ENCODE measurements around the gene CGB1. TPM values are rescaled to one million over a fixed set of nuclear protein-coding genes. Genes with fewer than 3 reads are reported as not detected.

The CGB1 gene
- total and polyA plus RNA-seq, 2 of the 8 experiments (the other 6 are each of a cell fraction or from before 2014, with no cell fraction given): not detected

- TF ChIP-seq SIN3A (conservative IDR thresholded peaks at IDR 0.05 in 1 of 2, IDR thresholded peaks at IDR 0.05 in 1 of 2; ENCODE audit: low read depth in 1 of 2, low read length in 2 of 2) (no peak), EP300 (IDR thresholded peaks at IDR 0.05; ENCODE audit: borderline replicate concordance in 1 of 2, low read depth in 2 of 2, low read length in 2 of 2) (no peak), TEAD4 (IDR thresholded peaks at IDR 0.05; ENCODE audit: low read depth, low read length) (no peak)
Observed at GRCh38 chr19:49071860-49072547, 35.3 kb upstream of the CGB1 start (continued).

Data from H1 (cell line).